Stimulated activated CD4-positive, alpha-beta T cell treated with anti-CD3 and anti-CD28 coated beads, TNF-alpha, amount 100 ng/mL, for 4 hours (primary cell): ENCODE results near the gene RPL28.

Source experiments
- DNase-seq, 3 experiments: peaks; one replicate each; pipeline ENCODE4 v3.0.0-alpha.2; 2020; ENCODE audit warnings: low read depth in 3 of 3

Gene RPL28

DNA sequence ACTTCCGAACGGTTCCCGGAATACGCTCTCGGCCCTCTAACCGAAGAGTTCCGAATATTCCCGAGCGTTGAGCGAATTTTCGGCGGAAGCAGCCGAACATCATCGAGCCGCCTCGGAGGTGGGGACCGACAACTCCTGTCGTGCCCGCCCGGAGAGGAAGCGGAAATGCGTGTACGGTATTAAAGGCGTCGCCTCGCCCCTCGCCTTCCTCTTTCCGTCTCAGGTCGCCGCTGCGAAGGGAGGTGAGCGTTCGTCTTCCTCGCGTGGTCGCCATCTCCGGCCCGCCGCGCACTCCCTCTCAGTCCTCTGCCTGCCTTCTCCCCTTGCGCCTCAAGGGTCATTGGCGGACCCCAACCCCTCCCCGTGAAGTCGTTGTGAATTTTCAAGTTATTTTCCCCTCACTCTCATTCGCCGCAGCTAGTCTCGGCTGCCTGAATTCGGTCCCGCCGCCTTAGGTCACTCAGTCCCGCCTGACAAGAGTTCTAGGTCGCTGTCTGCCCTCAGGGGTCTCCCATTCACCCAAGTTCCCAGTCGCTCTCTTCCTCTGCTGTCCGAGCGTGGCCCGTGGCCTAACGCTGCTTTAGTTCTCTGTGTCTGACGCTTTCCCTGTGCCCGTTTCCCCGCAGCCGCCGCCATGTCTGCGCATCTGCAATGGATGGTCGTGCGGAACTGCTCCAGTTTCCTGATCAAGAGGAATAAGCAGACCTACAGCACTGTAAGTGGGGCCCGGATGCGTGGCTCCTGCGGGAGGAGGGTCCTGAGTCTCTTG, at the start of gene RPL28:
TSS of gene RPL28 (plus strand) at position 209 of the 769 bp plus-strand sequence. CDS start at position 635, 426 bp downstream.
- peak; percentile 95 to 98 (median 97) for DNase-seq

GRCh38 chr19:55336101-55336500, 49.6 kb upstream of the RPL28 start:
- DNase-seq = no peak

- DNase-seq = peak; percentile 100
Measured at GRCh38 chr19:55339105-55339888, 46.4 kb upstream of the RPL28 start, which contains the start of gene KMT5C. TSS of gene KMT5C (plus strand) at chr19:55339876. CDS start at chr19:55341937, 2,061 bp downstream.

DNA sequence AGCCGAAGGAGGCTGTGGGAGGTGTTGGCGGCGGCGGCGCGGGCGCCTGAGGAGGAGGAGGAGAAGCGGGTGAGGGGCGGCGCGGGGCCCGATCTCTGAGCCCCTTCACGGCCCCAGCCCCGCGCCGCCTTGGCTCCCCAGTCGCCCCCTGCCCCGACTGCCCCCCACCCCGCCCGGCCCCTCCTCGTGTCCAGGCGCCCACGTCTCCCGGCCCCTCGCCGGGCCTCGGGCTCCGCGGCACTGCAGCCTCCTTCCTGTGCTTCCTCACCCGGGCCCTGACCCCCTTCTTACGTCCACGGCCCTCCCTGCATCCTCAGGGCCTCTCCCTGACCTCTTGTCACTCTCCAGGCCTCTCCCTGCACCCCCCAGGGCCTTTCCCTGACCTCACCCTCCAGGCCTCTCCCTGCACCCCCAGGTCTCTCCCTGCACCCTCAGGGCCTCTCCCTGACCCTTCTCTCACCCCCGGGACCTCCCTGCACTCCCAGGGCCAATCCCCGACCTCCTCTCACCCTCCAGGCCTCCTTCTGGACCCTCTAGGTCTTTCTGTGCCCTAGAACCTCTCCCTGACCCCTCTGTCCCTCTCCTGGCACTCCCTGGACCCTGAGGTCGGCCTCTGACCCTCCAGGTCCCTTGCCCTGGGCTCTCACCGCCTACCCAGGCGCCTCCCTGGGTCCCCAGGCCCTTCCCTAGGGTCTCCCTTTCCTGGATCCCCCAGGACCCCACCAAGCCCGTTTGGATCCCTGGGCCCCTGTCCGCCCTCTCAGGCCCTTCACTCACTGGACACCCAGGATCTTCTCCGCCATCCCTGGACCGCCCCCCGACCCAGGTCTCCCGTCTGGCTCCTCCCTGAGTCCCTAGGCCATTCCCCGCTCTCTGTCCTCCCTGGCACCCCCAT, 45.6 kb upstream of the RPL28 start:
- DNase-seq = no peak

DNA sequence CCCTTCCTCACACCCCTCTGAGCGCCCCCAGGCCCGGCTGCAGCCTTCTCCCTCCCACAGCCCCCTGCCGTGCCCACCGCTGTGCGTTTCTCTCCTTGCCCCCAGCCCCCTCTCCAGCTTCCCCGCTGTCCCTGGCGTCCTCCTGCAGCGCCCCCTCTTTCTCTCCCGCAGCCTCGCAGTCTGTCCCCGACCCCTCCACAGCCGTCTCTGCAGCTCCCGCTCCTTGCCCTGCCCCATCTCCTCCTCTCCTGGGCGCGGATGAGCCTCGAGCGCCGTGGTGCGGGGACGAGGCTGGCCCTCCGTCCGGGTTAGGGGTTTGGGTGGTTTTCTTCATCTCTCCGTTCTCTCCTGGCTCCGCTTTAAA, 45.0 kb upstream of the RPL28 start:
- no peak for DNase-seq

DNA sequence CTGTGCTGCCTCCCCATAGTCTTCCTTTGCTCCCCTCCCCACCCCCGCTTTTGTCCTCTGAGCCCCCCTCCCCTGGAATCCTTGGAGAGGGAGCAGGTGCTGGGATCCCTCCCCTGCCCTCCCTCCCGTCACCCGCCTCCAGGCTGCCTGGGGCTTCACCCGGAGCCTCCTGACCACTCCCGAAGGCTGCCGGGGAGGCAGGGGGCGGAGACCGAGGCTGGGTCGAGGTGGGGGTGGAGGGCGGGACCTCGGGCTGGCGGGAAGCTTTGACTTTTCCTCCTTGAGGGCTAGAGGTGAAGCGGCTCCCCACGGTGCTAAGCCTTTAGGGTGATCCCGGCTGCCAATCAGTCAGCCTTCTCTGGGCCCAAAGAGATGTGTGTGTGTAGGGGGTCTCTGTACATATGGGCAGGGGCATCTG, 44.6 kb upstream of the RPL28 start:
- peak; percentile 20 to 46 (median 38) for DNase-seq

- no peak for DNase-seq
Measured at GRCh38 chr19:55341595-55342531, 43.9 kb upstream of the RPL28 start.

- no peak for DNase-seq
Measured at GRCh38 chr19:55344444-55344843, 41.3 kb upstream of the RPL28 start.

DNA sequence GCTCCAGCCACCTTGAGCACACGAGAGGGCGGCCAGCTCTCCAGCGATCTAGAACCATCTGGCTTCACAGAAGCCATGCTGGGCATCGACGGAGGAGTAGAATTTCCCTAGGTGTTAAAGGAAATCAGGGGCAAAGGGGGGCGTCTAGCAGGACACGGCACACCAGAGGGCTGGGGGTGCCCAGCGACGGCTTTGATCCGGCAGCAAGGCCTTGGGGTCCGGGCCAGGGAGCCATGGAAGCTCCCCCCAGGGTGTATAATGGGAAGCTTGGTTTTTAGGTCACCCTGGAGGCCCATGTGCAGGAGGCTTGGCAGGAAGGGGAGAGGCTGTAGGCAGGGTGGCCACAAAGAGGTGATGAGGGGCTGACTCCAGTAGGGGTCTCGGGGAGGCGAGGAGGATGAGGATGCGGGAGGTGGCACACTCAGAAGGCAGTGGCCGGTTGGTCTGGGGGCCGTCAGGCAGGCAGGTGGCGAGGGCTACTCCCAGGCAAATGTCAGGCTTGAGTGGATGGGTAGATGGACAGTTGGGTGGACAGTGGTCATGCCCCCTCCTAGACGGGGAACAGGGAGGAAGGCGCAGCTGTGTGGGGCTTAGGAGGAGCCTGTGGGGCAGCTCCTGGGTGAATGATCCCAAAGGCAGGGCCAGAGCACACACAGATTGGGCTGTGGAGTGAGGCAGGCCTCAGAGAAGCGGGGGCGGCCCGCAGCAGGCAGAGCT, 40.5 kb upstream of the RPL28 start:
- no peak for DNase-seq

DNA sequence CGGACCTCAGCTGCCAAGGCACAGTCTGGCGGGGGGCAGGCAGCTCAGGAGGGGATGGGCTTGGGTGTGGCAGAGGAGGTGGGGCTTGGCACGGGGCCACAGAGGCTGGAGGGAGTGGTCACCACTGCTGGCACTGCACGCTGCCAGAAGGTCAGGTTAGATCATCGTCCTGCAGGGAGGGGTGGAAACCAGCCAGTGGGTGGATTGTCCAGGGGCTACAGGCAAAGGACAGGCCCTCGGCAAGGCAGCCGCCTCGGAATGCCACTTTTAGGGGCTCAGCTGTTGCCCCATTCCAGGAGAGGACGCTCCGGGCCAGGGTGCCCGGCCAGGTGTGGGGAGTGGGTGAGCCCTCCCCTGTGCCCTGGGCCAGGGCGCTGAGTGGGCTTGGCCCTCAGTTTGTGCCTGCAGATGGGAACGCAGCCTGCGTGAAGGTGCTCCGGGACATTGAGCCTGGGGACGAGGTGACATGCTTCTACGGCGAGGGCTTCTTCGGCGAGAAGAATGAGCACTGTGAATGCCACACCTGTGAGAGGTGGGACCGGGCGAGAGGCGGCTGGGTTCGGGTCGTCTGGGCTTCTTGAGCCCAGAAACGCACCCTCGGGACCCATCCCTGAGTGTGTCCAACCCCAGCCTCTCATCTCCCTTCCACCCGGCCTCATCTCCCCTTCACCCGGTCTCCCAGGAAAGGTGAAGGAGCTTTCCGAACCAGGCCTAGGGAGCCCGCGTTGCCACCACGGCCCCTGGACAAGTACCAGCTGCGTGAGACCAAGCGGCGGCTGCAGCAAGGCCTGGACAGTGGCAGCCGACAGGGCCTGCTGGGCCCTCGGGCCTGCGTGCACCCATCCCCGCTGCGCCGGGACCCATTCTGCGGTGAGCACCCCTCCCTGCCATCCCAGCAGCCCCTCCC, 39.7 kb upstream of the RPL28 start:
- no peak for DNase-seq

GRCh38 chr19:55346725-55347441, 38.8 kb upstream of the RPL28 start:
- no peak for DNase-seq

DNA sequence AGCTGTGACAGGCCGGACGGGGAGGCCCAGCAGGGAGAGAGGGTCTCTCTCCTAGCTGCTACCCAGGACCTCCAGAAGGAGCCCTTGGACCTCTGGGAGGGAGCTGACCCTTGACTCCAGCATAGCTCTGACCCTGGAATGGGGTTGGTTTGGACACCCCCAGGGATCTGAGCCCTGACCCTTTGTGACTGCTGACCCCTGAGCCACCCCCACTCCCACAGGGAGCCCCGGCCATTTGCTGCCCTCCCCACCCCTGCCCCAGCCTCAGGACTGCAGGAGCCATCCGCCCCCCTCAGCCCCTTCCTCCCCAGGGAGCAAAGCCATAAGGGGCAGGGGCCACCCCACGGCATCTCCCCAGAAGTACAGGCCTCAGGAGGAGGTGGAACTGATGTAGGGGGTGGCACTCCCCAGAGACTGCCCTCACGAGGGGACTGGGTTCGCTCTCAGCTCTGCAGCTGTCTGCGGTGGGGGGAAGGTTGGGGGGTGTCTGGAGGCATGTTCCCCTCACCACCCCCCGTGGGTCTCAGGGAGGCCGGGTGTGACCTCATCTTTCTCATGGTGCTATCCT, 38.2 kb upstream of the RPL28 start:
- DNase-seq = no peak

GRCh38 chr19:55348317-55349034, 37.3 kb upstream of the RPL28 start:
- no peak for DNase-seq

GRCh38 chr19:55350620-55351315, 35.0 kb upstream of the RPL28 start:
- no peak for DNase-seq

GRCh38 chr19:55352040-55352439, 33.7 kb upstream of the RPL28 start:
- DNase-seq = no peak

DNA sequence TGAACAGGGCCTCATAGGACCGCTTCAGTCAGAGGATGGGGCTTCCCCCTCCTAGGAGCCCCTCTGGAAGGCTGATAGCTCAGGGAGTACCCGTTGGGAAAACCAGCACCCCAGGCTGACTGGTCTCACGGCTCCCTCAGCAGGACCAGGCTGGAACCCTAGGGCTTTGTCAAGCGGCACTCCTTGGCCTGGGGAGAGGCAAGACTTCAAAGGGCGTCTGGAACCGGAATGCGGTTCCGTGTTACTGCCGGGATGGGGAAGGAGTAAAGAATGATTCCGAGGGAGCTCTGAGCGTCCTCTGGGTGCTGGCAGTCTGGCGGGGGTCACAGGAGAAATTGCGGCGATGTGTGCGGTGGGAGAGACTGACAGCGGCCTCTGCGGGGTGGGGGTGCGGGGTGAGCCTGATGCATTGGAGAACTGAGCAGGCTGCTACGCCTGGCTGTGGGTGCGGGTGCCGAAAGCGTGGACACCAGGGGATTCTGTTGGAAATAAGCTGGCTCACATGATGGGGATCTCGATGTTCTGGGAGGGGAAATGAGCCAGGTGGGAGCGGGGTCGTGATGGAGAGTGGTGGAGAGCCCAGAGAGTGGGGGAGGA, 33.1 kb upstream of the RPL28 start:
- DNase-seq = no peak
